Liver (tissue), 9 donors: ENCODE results near the gene HEPACAM. TPM values are rescaled to one million over a fixed set of nuclear protein-coding genes. Genes with fewer than 3 reads are reported as not detected.
A peak's percentile ranks its signal among the peaks of the same experiment; 100 is the strongest.

Experiments used
- DNase-seq: peaks from one replicate; pipeline ENCODE4 v3.0.0-alpha.2; 2017; ENCODE audit warnings: low spot score
- H3K27ac ChIP-seq, 2 donors: one replicate each; pipeline ENCODE4 v1.7.0; 2013; ENCODE audit warnings: inconsistent platforms in 2 of 2, low read length in 2 of 2, control low read depth in 1 of 2, low read depth in 1 of 2, mild to moderate bottlenecking in 1 of 2
- H3K27me3 ChIP-seq, 4 donors: one replicate each; pipeline versions ENCODE4 v1.6.1 to v1.7.0; 2013; ENCODE audit warnings: low read length in 3 of 4, inconsistent platforms in 1 of 4, mild to moderate bottlenecking in 1 of 4, moderate library complexity in 1 of 4; ENCODE audit not compliant: control insufficient read depth in 4 of 4, insufficient read depth in 4 of 4
- H3K36me3 ChIP-seq, 4 donors: one replicate each; pipeline versions ENCODE4 v1.6.1 to v1.7.0; 2013; ENCODE audit warnings: low read length in 3 of 4, mild to moderate bottlenecking in 3 of 4, low read depth in 1 of 4, moderate library complexity in 1 of 4; ENCODE audit not compliant: control insufficient read depth in 4 of 4, insufficient read depth in 3 of 4
- H3K4me1 ChIP-seq, 4 donors: one replicate each; pipeline versions ENCODE4 v1.6.1 to v1.7.0; 2013; ENCODE audit warnings: low read length in 3 of 4, mild to moderate bottlenecking in 3 of 4, moderate library complexity in 1 of 4; ENCODE audit not compliant: control insufficient read depth in 4 of 4, insufficient read depth in 4 of 4
- H3K4me3 ChIP-seq, 3 donors: one replicate each; pipeline versions ENCODE4 v1.6.1 to v1.7.0; 2013; ENCODE audit warnings: low read length in 3 of 3, control low read depth in 1 of 3, low read depth in 1 of 3, mild to moderate bottlenecking in 1 of 3
- H3K9ac ChIP-seq, 2 donors: one replicate each; pipeline ENCODE4 v1.7.0; 2013; ENCODE audit warnings: low read length in 2 of 2, mild to moderate bottlenecking in 2 of 2, moderate library complexity in 2 of 2, control low read depth in 1 of 2, low read depth in 1 of 2
- H3K9me3 ChIP-seq, 4 donors: one replicate each; pipeline versions ENCODE4 v1.6.1 to v1.7.0; 2013; ENCODE audit warnings: low read length in 3 of 4; ENCODE audit not compliant: control insufficient read depth in 4 of 4
- EGR1 ChIP-seq, 2 donors: IDR thresholded peaks; 2 replicates each; pipeline ENCODE4 v1.6.1; 2016 to 2018; ENCODE audit warnings: antibody characterized with exemption in 2 of 2, low read depth in 2 of 2
- FOXA1 ChIP-seq: IDR thresholded peaks from 2 replicates; pipeline ENCODE4 v1.6.1; 2016; ENCODE audit warnings: antibody characterized with exemption
- FOXA2 ChIP-seq: IDR thresholded peaks from 2 replicates; pipeline ENCODE4 v1.6.1; 2016; ENCODE audit warnings: antibody characterized with exemption
- GABPA ChIP-seq, 2 donors: IDR thresholded peaks in 1 of 2; conservative IDR thresholded peaks in 1 of 2; 2 replicates each; pipeline ENCODE4 v1.6.1; 2016; ENCODE audit warnings: antibody characterized with exemption in 2 of 2, mild to moderate bottlenecking in 1 of 2, moderate library complexity in 1 of 2
- HNF4A ChIP-seq, 2 donors: conservative IDR thresholded peaks; 2 replicates each; pipeline ENCODE4 v1.6.1; 2016; ENCODE audit warnings: antibody characterized with exemption in 2 of 2, mild to moderate bottlenecking in 2 of 2
- NR2F2 ChIP-seq: IDR thresholded peaks from 2 replicates; pipeline ENCODE4 v1.6.1; 2016; ENCODE audit warnings: antibody characterized with exemption
- RAD21 ChIP-seq, 2 donors: IDR thresholded peaks; 2 replicates each; pipeline ENCODE4 v1.6.1; 2016; ENCODE audit warnings: antibody characterized with exemption in 2 of 2, mild to moderate bottlenecking in 2 of 2
- RXRA ChIP-seq, 2 donors: IDR thresholded peaks; 2 replicates each; pipeline ENCODE4 v1.6.1; 2017 to 2018; ENCODE audit warnings: antibody characterized with exemption in 2 of 2, mild to moderate bottlenecking in 1 of 2
- SP1 ChIP-seq: IDR thresholded peaks from 2 replicates; pipeline ENCODE4 v1.6.1; 2018; ENCODE audit warnings: antibody characterized with exemption, mild to moderate bottlenecking
- TAF1 ChIP-seq: conservative IDR thresholded peaks from 2 replicates; pipeline ENCODE4 v1.6.1; 2016; ENCODE audit warnings: antibody characterized with exemption, mild to moderate bottlenecking
- YY1 ChIP-seq: IDR thresholded peaks from 2 replicates; pipeline ENCODE4 v1.6.1; 2016; ENCODE audit warnings: antibody characterized with exemption, mild to moderate bottlenecking
- WGBS: extraction: QIAGEN DNeasy Blood & Tissue Kit; methylation state at CpG from one replicate; pipeline ENCODE4 v1.1.7; 2013; 5-methylcytosine and 5-hydroxymethylcytosine counted together
- polyA plus RNA-seq, 2 donors: library from polyadenylated mRNA; stranded (reverse) in 1 of 2; unstranded in 1 of 2; fragments of 200-250 nt in 1 of 2; fragments of >200 nt in 1 of 2; fragmentation: Nextera tagmentation in 1 of 2; extraction: Ambion mirVana in 1 of 2; gene quantifications; one replicate each; pipeline versions ENCODE4 v1.2.1 to v1.2.3, GENCODE V29; 2013 to 2015
- total RNA-seq, 2 donors: library from RNA; depleted of rRNA; stranded (reverse); fragments of >200 nt; gene quantifications; one replicate each; pipeline ENCODE4 v1.2.3, GENCODE V29; 2014
- TF ChIP-seq, protein P1 (sequence below): IDR thresholded peaks from 2 replicates; pipeline ENCODE4 v1.6.1; 2016; ENCODE audit warnings: antibody characterized with exemption
- TF ChIP-seq, protein P2 (sequence below): IDR thresholded peaks from 2 replicates; pipeline ENCODE4 v1.6.1; 2016; ENCODE audit warnings: antibody characterized with exemption, mild to moderate bottlenecking
- donor health status: healthy.
- donor health status: healthy.
- donor health status: healthy.
- donor health status: healthy.
- donor health status: healthy.

The HEPACAM gene
- total and polyA plus RNA-seq, 4 donors: 0.79 to 7.1 (median 3.3) TPM; not detected in 1

DNA sequence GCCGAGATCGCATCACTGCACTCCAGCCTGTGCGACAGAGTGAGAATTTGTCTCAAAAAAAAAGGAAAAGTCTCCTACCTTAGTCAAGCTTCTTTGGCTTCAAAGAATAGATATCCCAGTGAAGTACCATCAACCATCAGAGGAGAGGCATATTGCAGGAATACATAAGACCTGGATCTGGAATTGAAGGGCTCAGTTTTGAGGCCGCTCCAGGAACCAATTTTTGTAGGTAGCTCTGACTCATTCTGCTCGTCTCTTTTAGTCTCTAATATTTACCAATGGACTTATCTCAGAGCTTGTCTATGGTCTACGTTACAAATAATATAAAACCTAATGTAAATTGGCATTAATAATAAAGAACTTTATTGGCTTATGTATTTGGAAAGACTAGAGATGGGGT is 10.0 kb upstream of the HEPACAM start:
- Histone ChIP-seq H3K36me3 (no peaks in the 10 kb centered on the region), H3K9ac (no peak overlapping the region), H3K27me3 (no peaks in the 10 kb centered on the region), H3K9me3 (no peaks in the 10 kb centered on the region), H3K4me1 (peaks cover 0 to 6% (median 0%) of the 10 kb centered on the region in 4 donors), H3K4me3 (no peak overlapping the region), H3K27ac (no peak overlapping the region)
- DNase-seq: no peak
- TF ChIP-seq RXRA (IDR thresholded peaks at IDR 0.05): no peak
- TF ChIP-seq, protein P1, sequence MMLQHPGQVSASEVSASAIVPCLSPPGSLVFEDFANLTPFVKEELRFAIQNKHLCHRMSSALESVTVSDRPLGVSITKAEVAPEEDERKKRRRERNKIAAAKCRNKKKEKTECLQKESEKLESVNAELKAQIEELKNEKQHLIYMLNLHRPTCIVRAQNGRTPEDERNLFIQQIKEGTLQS: no peak
- no peak for TF ChIP-seq RAD21 (IDR thresholded peaks at IDR 0.05)
- TF ChIP-seq, protein P2, sequence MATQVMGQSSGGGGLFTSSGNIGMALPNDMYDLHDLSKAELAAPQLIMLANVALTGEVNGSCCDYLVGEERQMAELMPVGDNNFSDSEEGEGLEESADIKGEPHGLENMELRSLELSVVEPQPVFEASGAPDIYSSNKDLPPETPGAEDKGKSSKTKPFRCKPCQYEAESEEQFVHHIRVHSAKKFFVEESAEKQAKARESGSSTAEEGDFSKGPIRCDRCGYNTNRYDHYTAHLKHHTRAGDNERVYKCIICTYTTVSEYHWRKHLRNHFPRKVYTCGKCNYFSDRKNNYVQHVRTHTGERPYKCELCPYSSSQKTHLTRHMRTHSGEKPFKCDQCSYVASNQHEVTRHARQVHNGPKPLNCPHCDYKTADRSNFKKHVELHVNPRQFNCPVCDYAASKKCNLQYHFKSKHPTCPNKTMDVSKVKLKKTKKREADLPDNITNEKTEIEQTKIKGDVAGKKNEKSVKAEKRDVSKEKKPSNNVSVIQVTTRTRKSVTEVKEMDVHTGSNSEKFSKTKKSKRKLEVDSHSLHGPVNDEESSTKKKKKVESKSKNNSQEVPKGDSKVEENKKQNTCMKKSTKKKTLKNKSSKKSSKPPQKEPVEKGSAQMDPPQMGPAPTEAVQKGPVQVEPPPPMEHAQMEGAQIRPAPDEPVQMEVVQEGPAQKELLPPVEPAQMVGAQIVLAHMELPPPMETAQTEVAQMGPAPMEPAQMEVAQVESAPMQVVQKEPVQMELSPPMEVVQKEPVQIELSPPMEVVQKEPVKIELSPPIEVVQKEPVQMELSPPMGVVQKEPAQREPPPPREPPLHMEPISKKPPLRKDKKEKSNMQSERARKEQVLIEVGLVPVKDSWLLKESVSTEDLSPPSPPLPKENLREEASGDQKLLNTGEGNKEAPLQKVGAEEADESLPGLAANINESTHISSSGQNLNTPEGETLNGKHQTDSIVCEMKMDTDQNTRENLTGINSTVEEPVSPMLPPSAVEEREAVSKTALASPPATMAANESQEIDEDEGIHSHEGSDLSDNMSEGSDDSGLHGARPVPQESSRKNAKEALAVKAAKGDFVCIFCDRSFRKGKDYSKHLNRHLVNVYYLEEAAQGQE: no peak
- no peak for TF ChIP-seq TAF1
- TF ChIP-seq FOXA1: no peak
- TF ChIP-seq EGR1 (IDR thresholded peaks at IDR 0.05; ENCODE audit: low read depth in 2 of 2): no peak
- no peak for TF ChIP-seq YY1
- no peak for TF ChIP-seq NR2F2
- TF ChIP-seq SP1: no peak
- TF ChIP-seq GABPA (IDR thresholded peaks at IDR 0.05 in 1 of 2, conservative IDR thresholded peaks at IDR 0.05 in 1 of 2): no peak
- 91% methylated on average over 6 of the region's 6 CpGs for WGBS

GRCh38 chr11:124944565-124944964 is 8.7 kb upstream of the HEPACAM start:
- Histone ChIP-seq H3K9ac (no peak overlapping the region), H3K27me3 (no peaks in the 10 kb centered on the region), H3K4me1 (peaks cover 0 to 6% (median 0%) of the 10 kb centered on the region in 4 donors), H3K36me3 (no peaks in the 10 kb centered on the region), H3K9me3 (no peaks in the 10 kb centered on the region), H3K4me3 (no peak overlapping the region), H3K27ac (no peak overlapping the region)
- no peak for DNase-seq
- 79% methylated on average over 3 of the region's 3 CpGs for WGBS
- TF ChIP-seq, protein P2: no peak
- TF ChIP-seq HNF4A (conservative IDR thresholded peaks at IDR 0.05) (no peak), FOXA2 (no peak), RAD21 (IDR thresholded peaks at IDR 0.05) (peak in 1 of 2 donors; percentile 16), EGR1 (IDR thresholded peaks at IDR 0.05; ENCODE audit: low read depth in 2 of 2) (no peak), RXRA (IDR thresholded peaks at IDR 0.05) (no peak)
